ENCODE results near the gene CELF2. TPM values are rescaled to one million over a fixed set of nuclear protein-coding genes. Genes with fewer than 3 reads are reported as not detected.

Gene CELF2
- total RNA-seq, 1 donor from 2014 or later: 77.6 TPM

DNA sequence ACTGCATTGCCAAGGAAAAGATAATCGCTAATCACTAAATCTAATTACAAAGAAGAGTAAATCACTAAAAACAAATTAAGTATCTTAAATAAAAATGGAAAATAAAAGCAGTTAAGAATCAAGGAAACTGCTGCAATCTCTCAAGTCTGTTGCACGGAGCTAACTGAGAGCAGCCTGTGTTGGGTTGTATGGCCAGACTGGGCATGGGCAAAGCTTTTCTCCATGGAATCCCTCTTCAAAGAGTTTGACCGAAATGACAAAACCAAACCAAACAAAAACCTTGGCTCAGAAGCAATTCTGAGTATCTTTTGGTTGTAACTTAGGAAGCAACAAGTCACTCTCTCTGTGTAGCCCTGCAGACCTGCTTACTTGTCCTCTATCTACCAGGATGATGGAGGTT, 78.8 kb downstream of the CELF2 start:
- Mint-ChIP-seq H3K36me3 (ENCODE audit: low read depth) (peaks cover 3% of the 10 kb centered on the region), H3K27ac (ENCODE audit: unreplicated experiment) (no peak overlapping the region), H3K4me1 (peaks cover 65% of the 10 kb centered on the region), H3K9me3 (peaks cover 4% of the 10 kb centered on the region), H3K27me3 (ENCODE audit: low read depth) (no peaks in the 10 kb centered on the region), H3K4me3 (no peak overlapping the region)
- no peak for DNase-seq (ENCODE audit: low read depth, low spot score)
- TF ChIP-seq, protein P1, sequence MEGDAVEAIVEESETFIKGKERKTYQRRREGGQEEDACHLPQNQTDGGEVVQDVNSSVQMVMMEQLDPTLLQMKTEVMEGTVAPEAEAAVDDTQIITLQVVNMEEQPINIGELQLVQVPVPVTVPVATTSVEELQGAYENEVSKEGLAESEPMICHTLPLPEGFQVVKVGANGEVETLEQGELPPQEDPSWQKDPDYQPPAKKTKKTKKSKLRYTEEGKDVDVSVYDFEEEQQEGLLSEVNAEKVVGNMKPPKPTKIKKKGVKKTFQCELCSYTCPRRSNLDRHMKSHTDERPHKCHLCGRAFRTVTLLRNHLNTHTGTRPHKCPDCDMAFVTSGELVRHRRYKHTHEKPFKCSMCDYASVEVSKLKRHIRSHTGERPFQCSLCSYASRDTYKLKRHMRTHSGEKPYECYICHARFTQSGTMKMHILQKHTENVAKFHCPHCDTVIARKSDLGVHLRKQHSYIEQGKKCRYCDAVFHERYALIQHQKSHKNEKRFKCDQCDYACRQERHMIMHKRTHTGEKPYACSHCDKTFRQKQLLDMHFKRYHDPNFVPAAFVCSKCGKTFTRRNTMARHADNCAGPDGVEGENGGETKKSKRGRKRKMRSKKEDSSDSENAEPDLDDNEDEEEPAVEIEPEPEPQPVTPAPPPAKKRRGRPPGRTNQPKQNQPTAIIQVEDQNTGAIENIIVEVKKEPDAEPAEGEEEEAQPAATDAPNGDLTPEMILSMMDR (conservative IDR thresholded peaks at IDR 0.05): no peak

DNA sequence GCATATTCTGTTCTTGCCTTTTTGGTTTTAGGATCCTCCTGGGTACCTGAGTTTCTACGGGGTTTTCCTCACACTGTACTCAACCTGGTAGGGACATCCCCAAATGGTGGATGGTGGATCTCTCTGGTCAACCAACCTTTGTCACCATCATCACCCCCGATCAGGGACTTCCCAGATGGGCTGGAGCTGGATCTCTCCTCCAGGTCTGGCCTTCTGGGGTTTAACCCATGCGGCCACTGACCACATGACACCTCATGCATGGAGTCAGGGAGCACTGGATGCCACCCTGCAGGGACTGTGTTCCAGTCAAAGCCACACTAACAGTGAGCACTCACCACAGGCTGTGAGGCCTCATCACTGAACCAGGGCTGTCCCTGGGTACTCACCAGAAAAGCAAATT, 80.0 kb downstream of the CELF2 start:
- H3K36me3 Mint-ChIP-seq (ENCODE audit: low read depth): peaks cover 4% of the 10 kb centered on the region
- H3K9me3 Mint-ChIP-seq: peaks cover 4% of the 10 kb centered on the region
- no peak overlapping the region for H3K4me3 Mint-ChIP-seq
- DNase-seq (ENCODE audit: low read depth, low spot score): no peak
- TF ChIP-seq, protein P1 (conservative IDR thresholded peaks at IDR 0.05): no peak
- peaks cover 60% of the 10 kb centered on the region for H3K4me1 Mint-ChIP-seq
- H3K27ac Mint-ChIP-seq (ENCODE audit: unreplicated experiment): peak overlapping the region; percentile 37
- no peaks in the 10 kb centered on the region for H3K27me3 Mint-ChIP-seq (ENCODE audit: low read depth)

DNA sequence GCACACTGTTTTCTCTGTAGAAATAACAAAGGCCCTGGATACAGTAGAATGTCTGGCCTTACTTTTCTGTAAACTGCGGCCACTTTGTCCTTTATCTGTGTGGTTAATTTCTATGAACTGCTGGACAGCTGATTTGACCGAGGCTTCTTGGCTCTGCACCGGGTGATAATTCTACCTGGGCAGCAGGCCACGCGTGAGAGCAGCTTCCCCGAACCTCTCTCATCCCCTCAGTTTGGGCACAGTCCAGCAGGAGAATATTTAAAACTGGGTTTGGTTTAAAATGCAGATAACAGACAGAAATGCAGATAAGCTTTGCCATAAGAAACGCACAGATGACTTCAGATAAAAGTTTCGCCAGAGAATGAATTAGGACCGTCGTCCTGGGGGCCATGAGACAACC, 81.0 kb downstream of the CELF2 start:
- no peaks in the 10 kb centered on the region for H3K27me3 Mint-ChIP-seq (ENCODE audit: low read depth)
- peaks cover 57% of the 10 kb centered on the region for H3K4me1 Mint-ChIP-seq
- peaks cover 4% of the 10 kb centered on the region for H3K9me3 Mint-ChIP-seq
- peak overlapping the region; percentile 24 for H3K27ac Mint-ChIP-seq (ENCODE audit: unreplicated experiment)
- peaks cover 7% of the 10 kb centered on the region for H3K36me3 Mint-ChIP-seq (ENCODE audit: low read depth)
- no peak for DNase-seq (ENCODE audit: low read depth, low spot score)
- TF ChIP-seq, protein P1 (conservative IDR thresholded peaks at IDR 0.05): no peak
- H3K4me3 Mint-ChIP-seq: no peak overlapping the region

DNA sequence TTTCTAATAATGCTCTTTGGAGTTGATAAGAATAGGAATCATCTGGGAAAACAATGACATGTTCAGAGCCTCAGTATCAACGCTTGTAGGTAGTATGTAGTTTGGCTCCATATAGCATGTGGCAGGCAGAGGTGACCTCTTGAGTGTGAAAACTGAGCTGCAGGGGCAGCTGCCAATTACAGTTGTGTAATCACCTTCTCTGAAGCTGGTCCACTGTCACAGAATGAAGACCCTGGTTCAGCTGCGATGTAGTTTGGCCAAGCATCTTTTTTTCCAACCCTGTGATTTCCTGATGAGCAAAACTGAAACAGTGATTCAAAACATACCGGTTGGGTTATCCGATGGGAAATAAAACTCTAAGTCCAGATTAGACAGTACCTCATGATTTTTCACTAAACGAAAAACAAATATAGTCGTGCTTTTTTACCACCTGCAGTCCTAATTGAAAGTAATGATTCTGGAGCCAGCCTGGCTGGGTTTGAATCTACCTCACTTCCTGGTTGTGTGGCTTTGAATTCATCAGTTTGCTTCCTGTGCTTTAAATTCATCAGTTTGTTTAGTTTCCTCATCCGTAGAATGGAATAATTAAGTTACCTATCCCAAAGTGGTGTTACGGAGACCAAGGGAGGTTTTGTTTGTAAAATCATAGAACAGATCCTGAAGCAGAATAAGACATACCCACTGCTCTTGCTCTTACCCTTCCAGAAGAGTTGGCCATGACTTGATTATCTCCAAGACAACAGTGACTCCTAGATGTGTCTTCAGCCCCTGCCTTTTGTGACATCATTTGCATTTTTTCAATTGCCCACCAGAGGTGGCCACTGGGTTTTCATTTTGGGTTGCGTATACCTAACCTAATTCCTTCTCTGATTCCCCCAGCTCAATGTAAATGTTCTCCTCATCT, 87.4 kb downstream of the CELF2 start:
- H3K27me3 Mint-ChIP-seq (ENCODE audit: low read depth): no peaks in the 10 kb centered on the region
- H3K9me3 Mint-ChIP-seq: peaks cover 5% of the 10 kb centered on the region
- no peak overlapping the region for H3K4me3 Mint-ChIP-seq
- H3K27ac Mint-ChIP-seq (ENCODE audit: unreplicated experiment): no peak overlapping the region
- DNase-seq (ENCODE audit: low read depth, low spot score): no peak
- H3K4me1 Mint-ChIP-seq: peaks cover 29% of the 10 kb centered on the region
- TF ChIP-seq, protein P1 (conservative IDR thresholded peaks at IDR 0.05): no peak
- H3K36me3 Mint-ChIP-seq (ENCODE audit: low read depth): peaks cover 12% of the 10 kb centered on the region

DNA sequence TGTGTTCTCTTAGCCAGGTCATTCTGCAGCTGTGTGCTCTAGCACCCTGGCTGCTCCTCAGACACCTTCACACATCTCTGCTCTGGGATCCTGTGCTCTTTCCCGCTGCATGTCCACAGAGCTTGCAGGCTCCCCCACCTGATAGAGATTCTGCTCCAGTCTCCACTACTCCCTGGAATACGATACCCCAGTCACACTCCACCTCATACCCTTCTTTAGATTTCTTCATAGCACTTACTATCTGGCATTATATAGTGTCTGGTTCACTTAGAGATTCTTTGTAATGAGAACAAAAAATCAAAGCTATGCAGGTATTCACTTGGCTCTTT, 88.0 kb downstream of the CELF2 start:
- TF ChIP-seq, protein P1 (conservative IDR thresholded peaks at IDR 0.05): no peak
- DNase-seq (ENCODE audit: low read depth, low spot score): no peak
- H3K4me1 Mint-ChIP-seq: peaks cover 36% of the 10 kb centered on the region
- H3K36me3 Mint-ChIP-seq (ENCODE audit: low read depth): peaks cover 12% of the 10 kb centered on the region
- H3K9me3 Mint-ChIP-seq: peaks cover 5% of the 10 kb centered on the region
- H3K27me3 Mint-ChIP-seq (ENCODE audit: low read depth): no peaks in the 10 kb centered on the region
- H3K27ac Mint-ChIP-seq (ENCODE audit: unreplicated experiment): no peak overlapping the region
- H3K4me3 Mint-ChIP-seq: no peak overlapping the region
